Thyroid gland (tissue), 4 donors: Measurements from ENCODE around the gene LAMP2.

Source experiments
- CTCF ChIP-seq, 6 experiments: fragments of 200-600 bp in 3 of 6; fragments of 450-650 bp in 3 of 6; sonication (generic) in 3 of 6; IDR thresholded peaks; one replicate each; pipeline ENCODE4 v1.5.1; 2016 to 2019; ENCODE audit warnings: antibody characterized with exemption in 6 of 6, mild to moderate bottlenecking in 2 of 6, inconsistent platforms in 1 of 6, moderate library complexity in 1 of 6
- POLR2A ChIP-seq, 2 donors: fragments of 450-650 bp; IDR thresholded peaks; one replicate each; pipeline ENCODE4 v1.6.1; 2017; ENCODE audit warnings: antibody characterized with exemption in 2 of 2, mild to moderate bottlenecking in 2 of 2, moderate library complexity in 1 of 2

- TF ChIP-seq CTCF (IDR thresholded peaks at IDR 0.05) (no peak), POLR2A (IDR thresholded peaks at IDR 0.05) (peak in 1 of 2 donors; percentile 86)
Observed at GRCh38 chrX:120468825-120469525, at the start of gene LAMP2.
